Measurements from ENCODE around the gene TMCC1. TPM values are rescaled to one million over a fixed set of nuclear protein-coding genes. Genes with fewer than 3 reads are reported as not detected.

TMCC1 gene
- total RNA-seq, 1 donor from 2014 or later = 33.4 TPM

DNA sequence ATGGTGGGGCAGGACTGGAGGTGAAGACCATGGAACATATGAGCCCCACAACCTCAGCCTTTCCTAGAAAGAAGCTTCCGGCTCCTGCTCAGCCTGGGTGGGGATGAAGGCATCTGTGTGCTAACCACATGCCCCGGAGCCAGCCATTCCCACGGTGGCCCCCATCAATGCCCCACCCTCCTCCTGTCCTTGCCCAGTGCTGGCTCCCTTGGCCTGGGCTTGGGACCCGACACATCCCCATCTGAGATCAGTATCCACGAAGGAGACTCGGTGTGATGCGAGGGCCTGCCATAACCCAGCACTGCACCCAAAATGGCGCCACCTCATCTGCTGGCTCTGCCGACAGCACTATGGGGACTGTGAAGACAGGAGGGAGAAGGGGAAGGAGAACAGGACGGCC is 270.6 kb downstream of the TMCC1 start:
- H3K9me3 ChIP-seq = no peaks in the 10 kb centered on the region
- H3K4me3 ChIP-seq = no peak overlapping the region
- H3K27ac ChIP-seq = peak overlapping the region; percentile 99
- intact Hi-C loops (cut with DNase I) = no loop called here
- H3K4me1 ChIP-seq = peaks cover 94% of the 10 kb centered on the region
- DNase-seq = no peak
- TF ChIP-seq, protein P1, sequence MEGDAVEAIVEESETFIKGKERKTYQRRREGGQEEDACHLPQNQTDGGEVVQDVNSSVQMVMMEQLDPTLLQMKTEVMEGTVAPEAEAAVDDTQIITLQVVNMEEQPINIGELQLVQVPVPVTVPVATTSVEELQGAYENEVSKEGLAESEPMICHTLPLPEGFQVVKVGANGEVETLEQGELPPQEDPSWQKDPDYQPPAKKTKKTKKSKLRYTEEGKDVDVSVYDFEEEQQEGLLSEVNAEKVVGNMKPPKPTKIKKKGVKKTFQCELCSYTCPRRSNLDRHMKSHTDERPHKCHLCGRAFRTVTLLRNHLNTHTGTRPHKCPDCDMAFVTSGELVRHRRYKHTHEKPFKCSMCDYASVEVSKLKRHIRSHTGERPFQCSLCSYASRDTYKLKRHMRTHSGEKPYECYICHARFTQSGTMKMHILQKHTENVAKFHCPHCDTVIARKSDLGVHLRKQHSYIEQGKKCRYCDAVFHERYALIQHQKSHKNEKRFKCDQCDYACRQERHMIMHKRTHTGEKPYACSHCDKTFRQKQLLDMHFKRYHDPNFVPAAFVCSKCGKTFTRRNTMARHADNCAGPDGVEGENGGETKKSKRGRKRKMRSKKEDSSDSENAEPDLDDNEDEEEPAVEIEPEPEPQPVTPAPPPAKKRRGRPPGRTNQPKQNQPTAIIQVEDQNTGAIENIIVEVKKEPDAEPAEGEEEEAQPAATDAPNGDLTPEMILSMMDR (IDR thresholded peaks at IDR 0.05) = no peak
- H3K36me3 ChIP-seq = no peaks in the 10 kb centered on the region
- no peaks in the 10 kb centered on the region for H3K27me3 ChIP-seq (ENCODE audit: low read depth)
- ATAC-seq = no peak

DNA sequence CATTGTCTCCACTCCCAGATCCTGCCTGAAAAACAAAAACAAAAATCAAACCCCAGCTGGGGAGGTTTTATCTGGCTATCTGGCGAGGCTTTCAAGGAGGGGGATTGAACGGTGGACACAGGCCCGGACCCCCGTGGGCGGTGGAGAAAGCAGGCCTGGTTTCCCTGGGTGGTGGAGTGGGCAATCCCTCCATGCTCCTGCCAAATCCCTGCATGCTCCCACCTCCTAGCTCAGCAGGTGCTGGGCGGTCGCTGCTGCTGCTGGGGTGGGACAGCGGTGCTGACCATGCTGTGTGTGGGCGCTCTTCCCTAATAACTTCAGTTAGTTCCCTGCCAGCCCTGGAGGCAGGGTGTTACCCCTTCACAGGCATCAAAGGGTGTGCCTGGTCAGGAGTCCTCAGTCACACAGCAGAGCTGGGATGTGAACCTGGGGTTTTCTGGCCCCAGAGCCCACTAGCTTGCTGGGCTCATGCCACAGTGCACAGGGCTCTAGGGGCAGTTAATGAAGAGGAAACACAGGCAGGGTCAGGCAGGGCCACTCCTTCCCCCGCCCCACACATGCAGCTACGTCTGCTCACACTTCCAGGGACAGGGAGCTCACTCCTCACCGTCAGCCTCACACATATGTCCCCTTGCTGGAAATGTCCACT is 271.2 kb downstream of the TMCC1 start:
- ATAC-seq (no peak), DNase-seq (peak; percentile 46)
- no peaks in the 10 kb centered on the region for H3K9me3 ChIP-seq
- no peaks in the 10 kb centered on the region for H3K36me3 ChIP-seq
- peak overlapping the region; percentile 99 for H3K27ac ChIP-seq
- intact Hi-C loops (cut with DNase I) = no loop called here
- TF ChIP-seq, protein P1 (IDR thresholded peaks at IDR 0.05) = no peak
- H3K4me1 ChIP-seq = peaks cover 94% of the 10 kb centered on the region
- H3K4me3 ChIP-seq = no peak overlapping the region
- H3K27me3 ChIP-seq (ENCODE audit: low read depth) = no peaks in the 10 kb centered on the region

DNA sequence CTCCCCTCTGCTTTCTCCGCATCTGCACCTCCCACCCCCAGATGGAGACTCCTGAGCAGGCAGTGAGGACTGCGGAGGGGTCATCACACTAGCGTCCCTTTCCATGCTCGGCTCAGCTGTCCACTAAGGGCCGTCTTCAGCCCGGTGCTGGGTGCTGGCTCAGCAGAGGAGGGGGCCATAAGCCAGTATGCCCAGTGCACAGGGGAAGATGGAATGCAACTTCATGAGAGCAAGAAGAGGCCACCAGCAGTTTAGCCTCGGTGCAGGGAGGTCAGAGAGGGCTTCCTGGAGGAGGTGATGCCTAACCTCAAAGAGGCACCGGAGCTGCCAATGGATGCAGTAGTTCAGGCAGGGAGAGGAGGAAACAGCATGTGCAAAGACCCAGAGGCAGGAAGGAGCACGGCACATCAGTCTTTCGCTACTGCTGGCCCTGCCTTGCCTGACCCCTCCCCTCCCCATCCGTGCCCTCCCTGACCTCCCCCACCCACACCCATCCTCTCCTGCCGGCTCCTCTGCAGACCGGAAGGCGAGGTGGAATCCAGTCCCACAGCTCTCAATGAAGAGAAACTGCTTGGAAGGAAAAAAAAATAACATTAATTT is 271.8 kb downstream of the TMCC1 start:
- TF ChIP-seq, protein P1 (IDR thresholded peaks at IDR 0.05) = no peak
- ATAC-seq = no peak
- H3K36me3 ChIP-seq = no peaks in the 10 kb centered on the region
- H3K27me3 ChIP-seq (ENCODE audit: low read depth) = no peaks in the 10 kb centered on the region
- no peaks in the 10 kb centered on the region for H3K9me3 ChIP-seq
- H3K4me1 ChIP-seq = peaks cover 95% of the 10 kb centered on the region
- intact Hi-C loops (cut with DNase I) = no loop called here
- no peak for DNase-seq
- H3K27ac ChIP-seq = peak overlapping the region; percentile 99
- no peak overlapping the region for H3K4me3 ChIP-seq

DNA sequence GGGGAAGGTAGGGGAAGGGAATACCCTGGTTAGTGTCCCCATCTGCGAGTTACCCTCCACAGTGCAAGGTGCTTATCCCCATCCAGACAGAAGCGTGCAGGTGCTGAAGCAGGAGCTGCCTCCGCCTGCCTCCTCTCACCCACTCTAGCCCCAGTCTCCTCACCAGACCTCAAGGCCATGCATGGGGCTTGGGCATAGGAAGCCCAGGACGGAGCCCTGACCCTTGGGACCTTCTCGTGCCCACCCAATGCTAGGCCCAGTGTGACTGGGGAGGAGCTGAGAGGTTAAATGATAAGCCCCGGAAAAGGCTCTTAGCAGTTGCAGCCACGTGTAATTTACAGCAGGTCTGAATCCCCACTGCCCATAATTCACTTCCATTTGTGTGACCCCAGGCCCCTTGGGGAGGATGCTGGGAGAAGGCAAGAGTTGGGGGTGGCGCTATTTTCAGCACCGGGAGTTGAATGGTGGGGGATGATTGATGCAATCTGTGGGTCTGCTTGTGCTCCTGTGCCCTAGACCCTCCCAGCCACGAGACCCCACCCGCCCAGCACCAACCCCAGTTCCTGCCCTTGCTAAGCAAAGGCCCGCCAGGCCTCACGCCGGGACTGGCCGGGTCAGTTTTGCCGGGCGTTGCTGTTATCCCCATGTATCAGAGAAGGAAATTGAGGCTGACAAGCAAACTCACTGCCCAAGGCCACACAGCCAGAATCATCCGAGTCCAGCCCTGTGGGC is 272.5 kb downstream of the TMCC1 start:
- Histone ChIP-seq H3K4me1 (peaks cover 95% of the 10 kb centered on the region), H3K36me3 (no peaks in the 10 kb centered on the region), H3K27ac (peak overlapping the region; percentile 99), H3K27me3 (ENCODE audit: low read depth) (no peaks in the 10 kb centered on the region), H3K4me3 (no peak overlapping the region), H3K9me3 (no peaks in the 10 kb centered on the region)
- peak; percentile 45 for DNase-seq
- TF ChIP-seq, protein P1 (IDR thresholded peaks at IDR 0.05) = no peak
- intact Hi-C loops (cut with DNase I) = no loop called here
- no peak for ATAC-seq

DNA sequence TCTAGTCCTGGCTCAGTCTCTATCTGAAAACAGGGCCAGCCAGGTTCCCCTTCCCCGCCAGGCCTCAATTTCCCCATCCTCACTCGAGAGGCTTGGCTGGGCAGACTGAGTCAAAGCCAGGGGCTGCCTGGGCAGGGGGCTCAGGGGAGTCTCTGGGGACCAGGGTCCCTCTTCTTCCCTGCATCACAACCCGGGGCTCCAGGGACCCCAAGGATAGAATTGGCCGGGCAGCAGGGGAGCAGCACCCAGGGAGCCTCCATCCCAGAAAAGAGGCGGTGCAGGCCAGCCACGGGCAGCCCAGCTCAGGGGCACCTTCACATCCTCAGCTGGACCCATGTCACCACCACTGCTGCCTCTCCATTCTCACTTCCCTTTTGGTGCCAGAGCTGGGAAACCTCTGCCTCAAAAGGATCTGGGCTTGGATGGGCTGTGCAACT is 273.8 kb downstream of the TMCC1 start:
- H3K4me3 ChIP-seq = no peak overlapping the region
- peaks cover 95% of the 10 kb centered on the region for H3K4me1 ChIP-seq
- H3K27ac ChIP-seq = peak overlapping the region; percentile 77
- intact Hi-C loops (cut with DNase I) = no loop called here
- TF ChIP-seq, protein P1 (IDR thresholded peaks at IDR 0.05) = no peak
- H3K9me3 ChIP-seq = no peaks in the 10 kb centered on the region
- peak; percentile 49 for DNase-seq
- no peak for ATAC-seq
- H3K36me3 ChIP-seq = no peaks in the 10 kb centered on the region
- no peaks in the 10 kb centered on the region for H3K27me3 ChIP-seq (ENCODE audit: low read depth)

Measured in lower lobe of right lung (tissue), 2 donors.